Left lung (tissue), 10 donors: ENCODE measurements around the gene SPATA22. TPM values are rescaled to one million over a fixed set of nuclear protein-coding genes. Genes with fewer than 3 reads are reported as not detected.

ENCODE experiments used
- ATAC-seq: fragments of 200-7000 bp; cut with Tn5 transposase; one replicate; pipeline ENCODE4 v1.9.1; 2020; ENCODE audit warnings: moderate library complexity
- DNase-seq, 4 donors: peaks; one replicate each; pipeline ENCODE4 v3.0.0-alpha.2; 2013 to 2020
- H3K27ac ChIP-seq, 2 donors: fragments of 200-600 bp; sonication (generic) in 1 of 2; one replicate each; pipeline versions ENCODE4 v1.5.0 to v1.8.0; 2020 to 2021
- H3K27me3 ChIP-seq, 2 donors: fragments of 200-600 bp; sonication (generic) in 1 of 2; one replicate each; pipeline versions ENCODE4 v1.5.0 to v1.8.0; 2020 to 2021
- H3K36me3 ChIP-seq, 2 donors: fragments of 200-600 bp; sonication (generic) in 1 of 2; one replicate each; pipeline versions ENCODE4 v1.5.0 to v1.8.0; 2020 to 2021
- H3K4me1 ChIP-seq, 2 donors: fragments of 200-600 bp; one replicate each; pipeline ENCODE4 v1.8.0; 2021
- H3K4me3 ChIP-seq, 2 donors: fragments of 200-600 bp; sonication (generic) in 1 of 2; one replicate each; pipeline versions ENCODE4 v1.5.0 to v1.8.0; 2020 to 2021; ENCODE audit warnings: mild to moderate bottlenecking in 1 of 2
- H3K9me3 ChIP-seq, 2 donors: fragments of 200-600 bp; sonication (generic) in 1 of 2; one replicate each; pipeline versions ENCODE4 v1.5.0 to v1.8.0; 2020 to 2021
- CTCF ChIP-seq, 2 donors: fragments of 200-600 bp; sonication (generic) in 1 of 2; IDR thresholded peaks; one replicate each; pipeline versions ENCODE4 v1.5.0 to v1.8.0; 2021; ENCODE audit warnings: antibody characterized with exemption in 2 of 2
- intact Hi-C, 2 donors: fragments of 100-400 bp; cut with DNase I; formaldehyde crosslinking; loops; one replicate each; pipeline versions ENCODE4 v1.11.2 to v1.14.2; 2022
- polyA plus RNA-seq, 6 donors: library from polyadenylated mRNA; unstranded; fragments of 120-200 nt; gene quantifications; one replicate each; pipeline ENCODE4 v1.2.1, GENCODE V29; 2013; ENCODE audit not compliant: insufficient read length in 6 of 6
- total RNA-seq, 2 donors: library from RNA; stranded (reverse); fragmentation: NEBNext Ultra II Directional; extraction: Animal tissue kit (Norgen Biotek cat#: 25700); gene quantifications; one replicate each; pipeline ENCODE4 v1.2.1, GENCODE V29; 2021
- donor health status: DM: no; HTN: yes; CAD: no.
- donor health status: DM: no; HTN: no; CAD: no.

SPATA22 gene
- total and polyA plus RNA-seq, 8 donors: 0.25 to 1.4 (median 0.40) TPM; not detected in 1

DNA sequence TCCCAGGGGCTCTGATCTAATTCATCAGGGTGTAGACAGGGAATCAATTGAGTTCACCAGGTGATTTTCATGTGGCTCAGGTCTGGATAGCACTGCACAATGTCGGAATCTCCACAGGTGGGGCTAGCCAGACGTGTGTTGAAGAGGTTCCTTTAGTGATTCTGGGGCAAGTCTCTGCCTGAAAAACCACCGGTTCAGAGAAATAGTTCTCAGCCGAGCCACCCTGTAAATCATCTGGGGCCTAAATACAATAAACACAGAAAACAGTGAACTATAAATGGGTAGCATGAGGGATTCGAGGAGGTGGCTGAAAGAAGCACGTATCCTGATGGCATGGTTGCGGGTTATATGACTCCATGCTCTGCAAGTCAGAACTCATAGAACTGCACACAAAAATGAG lies 25.5 kb upstream of the SPATA22 start:
- intact Hi-C loops: no loop called here
- no peaks in the 10 kb centered on the region for H3K36me3 ChIP-seq
- DNase-seq (no peak), ATAC-seq (no peak)
- peaks cover 0 to 8% of the 10 kb centered on the region in 2 donors for H3K27me3 ChIP-seq
- no peak for TF ChIP-seq CTCF (IDR thresholded peaks at IDR 0.05)
- H3K4me1 ChIP-seq: no peaks in the 10 kb centered on the region
- H3K9me3 ChIP-seq: no peaks in the 10 kb centered on the region
- no peak overlapping the region for H3K4me3 ChIP-seq
- no peak overlapping the region for H3K27ac ChIP-seq

- H3K4me3 ChIP-seq: no peak overlapping the region
- H3K27me3 ChIP-seq: peaks cover 0 to 12% of the 10 kb centered on the region in 2 donors
- H3K36me3 ChIP-seq: no peaks in the 10 kb centered on the region
- no peak overlapping the region for H3K27ac ChIP-seq
- intact Hi-C loops: no loop called here
- DNase-seq (no peak), ATAC-seq (no peak)
- no peak for TF ChIP-seq CTCF (IDR thresholded peaks at IDR 0.05)
- no peaks in the 10 kb centered on the region for H3K9me3 ChIP-seq
- no peaks in the 10 kb centered on the region for H3K4me1 ChIP-seq
Measured at GRCh38 chr17:3485481-3486068, 14.0 kb upstream of the SPATA22 start.

DNA sequence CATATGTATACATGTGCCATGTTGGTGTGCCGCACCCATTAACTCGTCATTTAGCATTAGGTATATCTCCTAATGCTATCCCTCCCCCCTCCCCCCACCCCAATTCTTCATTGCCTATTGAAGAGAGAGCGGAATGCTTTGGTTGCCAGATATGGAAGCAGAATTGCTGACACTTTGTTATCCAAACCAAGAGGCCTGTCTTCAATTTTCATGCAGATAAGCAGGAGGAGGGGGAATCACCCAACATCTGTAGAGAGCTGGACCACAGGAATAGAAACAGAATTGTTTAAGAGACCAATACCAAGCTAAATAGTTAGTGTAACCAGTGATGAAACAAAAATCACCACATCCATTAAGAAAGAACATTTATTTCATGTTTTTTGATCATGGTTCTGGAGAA lies 11.2 kb upstream of the SPATA22 start:
- ATAC-seq (no peak), DNase-seq (no peak)
- TF ChIP-seq CTCF (IDR thresholded peaks at IDR 0.05): no peak
- no peaks in the 10 kb centered on the region for H3K4me1 ChIP-seq
- no peaks in the 10 kb centered on the region for H3K36me3 ChIP-seq
- no peaks in the 10 kb centered on the region for H3K9me3 ChIP-seq
- no peak overlapping the region for H3K4me3 ChIP-seq
- intact Hi-C loops: no loop called here
- H3K27ac ChIP-seq: no peak overlapping the region
- H3K27me3 ChIP-seq: peaks cover 0 to 6% of the 10 kb centered on the region in 2 donors

DNA sequence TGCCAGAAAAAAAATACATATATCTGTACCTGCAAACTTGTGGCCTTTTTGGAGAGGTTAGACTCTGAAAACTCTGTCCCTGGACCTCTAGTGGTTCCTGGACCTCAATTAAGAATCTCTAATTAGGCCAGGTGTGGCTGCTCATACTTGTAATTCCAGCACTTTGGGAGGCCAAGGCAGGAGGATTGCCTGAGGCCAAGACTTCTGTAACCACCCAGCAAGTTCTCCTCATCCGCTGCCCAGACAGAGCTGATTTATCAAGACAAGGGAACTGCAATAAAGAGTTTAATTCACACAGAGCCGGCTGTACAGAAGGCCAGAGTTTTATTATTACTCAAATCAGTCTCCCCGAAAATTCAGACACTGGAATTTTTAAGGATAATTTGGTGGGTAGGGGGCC lies 8.4 kb upstream of the SPATA22 start:
- Histone ChIP-seq H3K27ac (no peak overlapping the region), H3K4me1 (peaks cover 0 to 3% of the 10 kb centered on the region in 2 donors), H3K27me3 (no peaks in the 10 kb centered on the region), H3K4me3 (no peak overlapping the region), H3K9me3 (no peaks in the 10 kb centered on the region), H3K36me3 (no peaks in the 10 kb centered on the region)
- intact Hi-C loops: no loop called here
- DNase-seq (no peak), ATAC-seq (no peak)
- TF ChIP-seq CTCF (IDR thresholded peaks at IDR 0.05): no peak

DNA sequence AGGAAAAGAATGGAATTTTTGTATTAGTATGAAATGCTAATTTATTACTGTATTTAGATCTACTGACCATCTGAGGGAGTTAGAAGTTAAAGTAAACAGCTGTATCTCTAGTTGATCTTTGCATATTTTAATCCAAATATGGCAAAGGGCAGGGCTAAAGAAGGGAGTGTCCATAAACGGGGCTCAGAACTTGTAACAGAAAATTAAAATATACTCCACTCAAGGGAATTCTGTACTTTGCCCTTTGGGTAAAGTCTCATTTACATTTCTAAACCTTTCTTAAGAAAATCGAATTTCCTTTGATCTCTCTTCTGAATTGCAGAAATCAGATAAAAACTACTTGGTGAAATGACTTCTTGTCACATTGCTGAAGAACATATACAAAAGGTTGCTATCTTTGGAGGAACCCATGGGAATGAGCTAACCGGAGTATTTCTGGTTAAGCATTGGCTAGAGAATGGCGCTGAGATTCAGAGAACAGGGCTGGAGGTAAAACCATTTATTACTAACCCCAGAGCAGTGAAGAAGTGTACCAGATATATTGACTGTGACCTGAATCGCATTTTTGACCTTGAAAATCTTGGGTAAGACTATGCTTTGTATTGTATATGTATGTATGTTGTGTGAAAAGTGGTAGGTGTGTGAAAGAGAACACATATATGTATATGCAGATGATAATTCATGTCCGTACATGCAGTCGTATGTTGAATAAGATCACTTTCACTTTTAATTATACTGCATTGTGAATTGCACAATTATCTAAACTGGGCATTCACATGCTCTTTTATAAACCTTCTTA lies 4.4 kb upstream of the SPATA22 start, which contains the start of gene ASPA:
Gene ASPA, plus strand, starts transcription at position 186 of the 799 bp plus-strand sequence. Its CDS starts 163 bp downstream, at position 349.
- peak; percentile 72 for ATAC-seq

More for the DNA sequence above, 4.4 kb upstream of the SPATA22 start, which contains the start of gene ASPA:
- Histone ChIP-seq H3K27me3 (no peaks in the 10 kb centered on the region), H3K4me3 (peak within 1 kb of the TSS; percentile 14 to 30), H3K9me3 (no peaks in the 10 kb centered on the region), H3K27ac (peak within 1 kb of the TSS; percentile 48 to 65), H3K36me3 (no peaks in the 10 kb centered on the region), H3K4me1 (peaks cover 0 to 3% of the 10 kb centered on the region in 2 donors)
- DNase-seq: peak in 2 of 4 donors; percentile 51 to 62
- intact Hi-C loops: no loop called here
- TF ChIP-seq CTCF (IDR thresholded peaks at IDR 0.05): no peak
